Astrocyte of the spinal cord (primary cell): Measurements from ENCODE around the gene TMC3.

Experiments
- DNase-seq: peaks from one replicate; pipeline ENCODE4 v3.0.0; 2011; ENCODE audit warnings: low read depth, low spot score
- H3K4me3 ChIP-seq: 2 replicates; pipeline ENCODE4 v1.5.1; 2011; ENCODE audit warnings: low read depth, mild to moderate bottlenecking, low read length, moderate library complexity
- CTCF ChIP-seq: IDR thresholded peaks from 2 replicates; pipeline ENCODE4 v1.5.1; 2012; ENCODE audit warnings: low read depth, mild to moderate bottlenecking, low read length, inconsistent platforms
- in situ Hi-C: cut with HindIII; loops from 2 replicates; pipeline ENCODE4 v1.10.0; 2017; ENCODE audit warnings: low sequenced_read_pairs

Gene TMC3

GRCh38 chr15:81343371-81343770 is 30.6 kb downstream of the TMC3 start:
- in situ Hi-C loops, result no loop called here
- DNase-seq, result no peak
- H3K4me3 ChIP-seq, result no peak overlapping the region
- no peak for TF ChIP-seq CTCF

- no peak for DNase-seq
- in situ Hi-C loops, result no loop called here
- TF ChIP-seq CTCF, result no peak
- H3K4me3 ChIP-seq, result no peak overlapping the region
These were observed 32.7 kb downstream of the TMC3 start for GRCh38 chr15:81341351-81341750.

- in situ Hi-C loops, result no loop called here
- TF ChIP-seq CTCF, result no peak
- no peak for DNase-seq
- no peak overlapping the region for H3K4me3 ChIP-seq
These were observed 34.2 kb downstream of the TMC3 start for GRCh38 chr15:81339851-81340250.

- H3K4me3 ChIP-seq, result no peak overlapping the region
- in situ Hi-C loops, result no loop called here
- no peak for TF ChIP-seq CTCF
- no peak for DNase-seq
These were observed 34.7 kb downstream of the TMC3 start for GRCh38 chr15:81339321-81339720.

GRCh38 chr15:81338170-81339007 is 35.6 kb downstream of the TMC3 start:
- no peak for TF ChIP-seq CTCF
- in situ Hi-C loops, result no loop called here
- H3K4me3 ChIP-seq, result no peak overlapping the region
- DNase-seq, result peak; percentile 89

- TF ChIP-seq CTCF, result no peak
- in situ Hi-C loops, result no loop called here
- no peak overlapping the region for H3K4me3 ChIP-seq
- no peak for DNase-seq
These were observed 36.3 kb downstream of the TMC3 start for GRCh38 chr15:81337713-81338157.

GRCh38 chr15:81337241-81337640 is 36.8 kb downstream of the TMC3 start:
- H3K4me3 ChIP-seq, result no peak overlapping the region
- no peak for TF ChIP-seq CTCF
- in situ Hi-C loops, result no loop called here
- DNase-seq, result no peak
